HG02840 (cell line): ENCODE data around the gene SLC17A5.
A peak's percentile ranks its signal among the peaks of the same experiment; 100 is the strongest.

Experiments used
- ATAC-seq: cut with Tn5 transposase; IDR thresholded peaks from one replicate; pipeline ENCODE4 v1.9.1; 2021; ENCODE audit warnings: mild to moderate bottlenecking, moderate library complexity, moderate number of reproducible peaks; ENCODE audit not compliant: unreplicated experiment, low FRiP score

SLC17A5 gene

GRCh38 chr6:73666393-73666792 is 12.6 kb upstream of the SLC17A5 start:
- ATAC-seq = no peak

GRCh38 chr6:73665686-73666319 is 12.0 kb upstream of the SLC17A5 start:
- ATAC-seq = peak; percentile 67

- no peak for ATAC-seq
These were observed 10.9 kb upstream of the SLC17A5 start for GRCh38 chr6:73664701-73665100.

- no peak for ATAC-seq
These were observed 3.4 kb upstream of the SLC17A5 start for GRCh38 chr6:73657201-73657600.

- ATAC-seq = no peak
These were observed 2.8 kb upstream of the SLC17A5 start for GRCh38 chr6:73656531-73657145.

- no peak for ATAC-seq
These were observed 1.6 kb upstream of the SLC17A5 start for GRCh38 chr6:73655341-73655917.

- peak; percentile 40 for ATAC-seq
These were observed 888 bp downstream of the SLC17A5 start for GRCh38 chr6:73652637-73653570.

- ATAC-seq = no peak
These were observed 4.0 kb downstream of the SLC17A5 start for GRCh38 chr6:73649783-73650182.

- ATAC-seq = no peak
These were observed 5.6 kb downstream of the SLC17A5 start for GRCh38 chr6:73648166-73648565.

GRCh38 chr6:73644941-73645591 is 8.7 kb downstream of the SLC17A5 start:
- no peak for ATAC-seq

- no peak for ATAC-seq
These were observed 9.8 kb downstream of the SLC17A5 start for GRCh38 chr6:73644030-73644429.

- no peak for ATAC-seq
These were observed 11.3 kb downstream of the SLC17A5 start for GRCh38 chr6:73642530-73642929.

- no peak for ATAC-seq
These were observed 13.5 kb downstream of the SLC17A5 start for GRCh38 chr6:73640179-73640750.

GRCh38 chr6:73639040-73639439 is 14.8 kb downstream of the SLC17A5 start:
- ATAC-seq = no peak

GRCh38 chr6:73637404-73637803 is 16.4 kb downstream of the SLC17A5 start:
- ATAC-seq = no peak

GRCh38 chr6:73636048-73636447 is 17.7 kb downstream of the SLC17A5 start:
- no peak for ATAC-seq

- no peak for ATAC-seq
These were observed 21.4 kb downstream of the SLC17A5 start for GRCh38 chr6:73632346-73632745.

- ATAC-seq = no peak
These were observed 21.9 kb downstream of the SLC17A5 start for GRCh38 chr6:73631849-73632248.

GRCh38 chr6:73630401-73630800 is 23.4 kb downstream of the SLC17A5 start:
- ATAC-seq = no peak

- ATAC-seq = no peak
These were observed 28.9 kb downstream of the SLC17A5 start for GRCh38 chr6:73624896-73625295.
